ENCODE results near the gene RAPGEF3. TPM values are rescaled to one million over a fixed set of nuclear protein-coding genes. Genes with fewer than 3 reads are reported as not detected.

The RAPGEF3 gene
- total RNA-seq, 1 donor from 2014 or later = 8.4 TPM

- Histone ChIP-seq H3K4me3 (ENCODE audit: low read length in 3 of 3) (no peak overlapping the region), H3K27me3 (ENCODE audit: control insufficient read depth in 3 of 3, insufficient read depth in 3 of 3, low read length in 3 of 3) (no peaks in the 10 kb centered on the region), H3K4me1 (ENCODE audit: control insufficient read depth in 3 of 3, insufficient read depth in 3 of 3, low read length in 3 of 3) (no peaks in the 10 kb centered on the region), H3K9ac (ENCODE audit: low read depth in 1 of 3, low read length in 3 of 3) (no peak overlapping the region), H3K27ac (ENCODE audit: low read depth, low read length) (no peak overlapping the region), H3K9me3 (ENCODE audit: control insufficient read depth in 3 of 3, low read length in 3 of 3) (no peaks in the 10 kb centered on the region), H3K36me3 (ENCODE audit: control insufficient read depth in 3 of 3, insufficient read depth in 3 of 3, low read length in 3 of 3) (peaks cover 5 to 18% (median 9%) of the 10 kb centered on the region in 3 donors)
Measured at GRCh38 chr12:47686645-47687240, 71.9 kb downstream of the RAPGEF3 start.

Other genes starting within 250 kb of the RAPGEF3 start
- gene RPAP3, start 52.9 kb downstream of the RAPGEF3 start, total RNA-seq = 5.2 TPM
- gene ENDOU, start 33.4 kb downstream of the RAPGEF3 start, total RNA-seq = 1.0 TPM
- 7.8 TPM for gene SLC48A1, start 14.4 kb upstream of the RAPGEF3 start, total RNA-seq
- 21.4 TPM for gene HDAC7, start 61.0 kb upstream of the RAPGEF3 start, total RNA-seq
- gene VDR, start 146.1 kb upstream of the RAPGEF3 start, total RNA-seq = 0.52 TPM
- gene TMEM106C, start 204.7 kb upstream of the RAPGEF3 start, total RNA-seq = 43.3 TPM
- gene COL2A1, start 245.6 kb upstream of the RAPGEF3 start, total RNA-seq = 88.2 TPM

Data from skeletal muscle tissue (tissue), 4 donors.